Neuronal stem cell (in vitro differentiated cells): ENCODE data around the gene CACNA1C.
"Not testable (repeated sequence)": the region's sequence is repeated elsewhere in the genome, so short reads cannot be mapped to it uniquely, and the experiment has no call there.

Source experiments
- DNase-seq: peaks from one replicate; pipeline ENCODE4 v3.0.0-alpha.2; 2013; ENCODE audit warnings: low spot score
- H2AFZ ChIP-seq: one replicate; pipeline ENCODE4 v1.6.1; 2013; ENCODE audit warnings: mild to moderate bottlenecking, low read length, inconsistent platforms
- H2AK5ac ChIP-seq: 2 replicates; pipeline ENCODE4 v1.6.1; 2013; ENCODE audit warnings: low read depth, mild to moderate bottlenecking, inconsistent platforms, low read length, moderate library complexity, mixed read lengths
- H2BK120ac ChIP-seq: 2 replicates; pipeline ENCODE4 v1.6.1; 2013; ENCODE audit warnings: low read depth, mild to moderate bottlenecking, inconsistent platforms, low read length, moderate library complexity, mixed read lengths
- H2BK12ac ChIP-seq: one replicate; pipeline ENCODE4 v1.6.1; 2013; ENCODE audit warnings: low read length, inconsistent platforms
- H2BK15ac ChIP-seq: 2 replicates; pipeline ENCODE4 v1.6.1; 2013; ENCODE audit warnings: mild to moderate bottlenecking, low read length, inconsistent platforms, mixed read lengths
- H2BK5ac ChIP-seq: one replicate; pipeline ENCODE4 v1.6.1; 2013; ENCODE audit warnings: inconsistent platforms, mild to moderate bottlenecking, low read length, moderate library complexity
- H3K14ac ChIP-seq: one replicate; pipeline ENCODE4 v1.6.1; 2013; ENCODE audit warnings: low read length, inconsistent platforms
- H3K18ac ChIP-seq: 2 replicates; pipeline ENCODE4 v1.6.1; 2013; ENCODE audit warnings: low read length, inconsistent platforms
- H3K23ac ChIP-seq: 2 replicates; pipeline ENCODE4 v1.6.1; 2013; ENCODE audit warnings: low read depth, mild to moderate bottlenecking, mixed read lengths, low read length, inconsistent platforms; ENCODE audit not compliant: poor library complexity
- H3K27ac ChIP-seq: replicated peaks from 3 replicates; pipeline ENCODE4 v1.5.1; 2013; ENCODE audit warnings: low read length, inconsistent platforms
- H3K27me3 ChIP-seq, 3 experiments: 2 replicates each; pipeline ENCODE4 v1.6.1; 2013; ENCODE audit warnings: low read length in 3 of 3, mild to moderate bottlenecking in 2 of 3, inconsistent platforms in 1 of 3, low read depth in 1 of 3, mixed read lengths in 1 of 3, moderate library complexity in 1 of 3; ENCODE audit not compliant: control insufficient read depth in 3 of 3, insufficient read depth in 3 of 3
- H3K36me3 ChIP-seq, 2 donors: replicated peaks in 1 of 2; 2 replicates each; pipeline ENCODE4 v1.6.1; 2013; ENCODE audit warnings: low read length in 2 of 2; ENCODE audit not compliant: control insufficient read depth in 2 of 2, insufficient read depth in 2 of 2
- H3K4ac ChIP-seq: 2 replicates; pipeline ENCODE4 v1.6.1; 2013; ENCODE audit warnings: inconsistent platforms, mild to moderate bottlenecking, low read length, moderate library complexity
- H3K4me1 ChIP-seq, 2 donors: 1 replicate in 1 of 2; 2 replicates in 1 of 2; pipeline ENCODE4 v1.6.1; 2013; ENCODE audit warnings: low read length in 2 of 2, low read depth in 1 of 2; ENCODE audit not compliant: control insufficient read depth in 2 of 2, insufficient read depth in 1 of 2
- H3K4me2 ChIP-seq: one replicate; pipeline ENCODE4 v1.6.1; 2013; ENCODE audit warnings: mild to moderate bottlenecking, low read length, inconsistent platforms; ENCODE audit not compliant: insufficient read depth, poor library complexity, severe bottlenecking
- H3K4me3 ChIP-seq, 2 donors: 2 replicates each; pipeline ENCODE4 v1.5.1; 2013; ENCODE audit warnings: low read length in 2 of 2, mild to moderate bottlenecking in 2 of 2, inconsistent platforms in 1 of 2, moderate library complexity in 1 of 2
- H3K79me1 ChIP-seq: one replicate; pipeline ENCODE4 v1.6.1; 2013; ENCODE audit warnings: low read depth, mild to moderate bottlenecking, inconsistent platforms, low read length, moderate library complexity
- H3K9ac ChIP-seq: one replicate; pipeline ENCODE4 v1.6.1; 2013; ENCODE audit warnings: mild to moderate bottlenecking, low read depth, low read length, inconsistent platforms; ENCODE audit not compliant: poor library complexity
- H3K9me3 ChIP-seq, 2 donors: replicated peaks in 1 of 2; 2 replicates each; pipeline versions ENCODE3 to v1.6.1; 2013; ENCODE audit warnings: low read length in 2 of 2, mild to moderate bottlenecking in 2 of 2, inconsistent platforms in 1 of 2, low read depth in 1 of 2, mixed read lengths in 1 of 2, moderate library complexity in 1 of 2; ENCODE audit not compliant: control insufficient read depth in 2 of 2, insufficient read depth in 1 of 2
- H4K8ac ChIP-seq: one replicate; pipeline ENCODE4 v1.6.1; 2013; ENCODE audit warnings: low read depth, mild to moderate bottlenecking, inconsistent platforms, low read length, moderate library complexity
- H4K91ac ChIP-seq: one replicate; pipeline ENCODE4 v1.6.1; 2013; ENCODE audit warnings: low read length, low read depth, mild to moderate bottlenecking, inconsistent platforms; ENCODE audit not compliant: poor library complexity
- WGBS, 2 donors: extraction: QIAGEN DNeasy Blood & Tissue Kit; methylation state at CpG; one replicate each; pipeline ENCODE4 v1.1.7; 2013; ENCODE audit warnings: missing lambda C conversion rate in 2 of 2, mixed read lengths in 1 of 2; ENCODE audit not compliant: insufficient read length in 2 of 2, insufficient replicate concordance in 1 of 2; ENCODE audit errors: extremely low coverage in 2 of 2; 5-methylcytosine and 5-hydroxymethylcytosine counted together

Gene CACNA1C

DNA sequence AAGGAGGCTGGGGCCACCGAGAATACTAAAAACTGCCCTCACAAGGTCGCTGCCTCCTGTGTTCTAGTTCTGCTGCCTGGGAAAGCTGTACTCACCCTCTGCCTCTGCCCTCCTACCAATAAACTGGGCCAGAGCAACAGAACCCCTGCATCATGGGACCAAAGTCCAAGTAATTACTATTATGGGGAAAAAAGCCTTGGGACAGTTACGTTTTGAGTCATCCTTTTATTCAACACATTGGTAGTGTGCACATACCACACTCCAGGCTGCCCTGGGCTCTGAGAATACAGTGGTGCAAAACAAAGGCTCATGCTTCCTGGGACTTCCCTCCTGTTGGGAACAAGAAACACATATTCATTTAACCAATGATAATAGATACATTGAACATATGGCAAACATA, 49.0 kb downstream of the CACNA1C start:
- Histone ChIP-seq H3K9me3 (no peaks in the 10 kb centered on the region), H3K4me1 (no peaks in the 10 kb centered on the region), H2BK15ac (no peak overlapping the region), H2BK120ac (no peak overlapping the region), H3K79me1 (peaks cover 2% of the 10 kb centered on the region), H4K8ac (no peak overlapping the region), H3K23ac (peak overlapping the region; percentile 89), H3K4me2 (no peak overlapping the region), H3K4ac (no peak overlapping the region), H3K27me3 (no peaks in the 10 kb centered on the region), H3K9ac (no peak overlapping the region), H3K18ac (peak overlapping the region; percentile 59), H3K14ac (no peak overlapping the region), H2BK5ac (no peak overlapping the region), H4K91ac (no peak overlapping the region), H2AK5ac (no peak overlapping the region), H3K4me3 (no peak overlapping the region), H3K36me3 (no peaks in the 10 kb centered on the region), H2AFZ (no peak overlapping the region), H3K27ac (no peak overlapping the region), H2BK12ac (peak overlapping the region; percentile 94)
- no CpG with 5 or more reads among the region's 3 CpGs for WGBS, 2 donors
- DNase-seq: no peak

DNA sequence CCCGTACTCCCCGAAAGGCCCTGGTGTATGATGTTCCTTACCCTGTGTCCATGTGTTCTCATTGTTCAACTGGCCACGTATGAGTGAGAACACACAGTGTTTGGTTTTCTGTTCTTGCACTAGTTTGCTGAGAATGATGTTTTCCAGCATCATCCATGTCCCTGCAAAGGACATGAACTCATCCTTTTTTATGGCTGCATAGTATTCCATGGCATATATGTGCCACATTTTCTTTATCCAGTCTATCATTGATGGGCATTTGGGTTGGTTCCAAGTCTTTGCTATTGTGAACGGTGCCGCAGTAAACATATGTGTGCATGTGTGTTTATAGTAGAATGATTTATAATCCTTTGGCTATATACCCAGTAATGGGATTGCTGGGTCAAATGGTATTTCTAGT, 49.9 kb downstream of the CACNA1C start:
- H2BK5ac ChIP-seq, H3K4me2 ChIP-seq, H3K14ac ChIP-seq, H4K8ac ChIP-seq, DNase-seq, H3K79me1 ChIP-seq, H3K36me3 ChIP-seq, H4K91ac ChIP-seq, H3K27ac ChIP-seq, H3K23ac ChIP-seq, H3K4me1 ChIP-seq, H3K4ac ChIP-seq, H3K27me3 ChIP-seq, H3K9ac ChIP-seq, H2AFZ ChIP-seq, H2BK12ac ChIP-seq, H2AK5ac ChIP-seq, H3K9me3 ChIP-seq, H2BK15ac ChIP-seq, H3K4me3 ChIP-seq, H3K18ac ChIP-seq, H2BK120ac ChIP-seq: not testable (repeated sequence)
- WGBS, 2 donors: no CpG with 5 or more reads among the region's 5 CpGs

DNA sequence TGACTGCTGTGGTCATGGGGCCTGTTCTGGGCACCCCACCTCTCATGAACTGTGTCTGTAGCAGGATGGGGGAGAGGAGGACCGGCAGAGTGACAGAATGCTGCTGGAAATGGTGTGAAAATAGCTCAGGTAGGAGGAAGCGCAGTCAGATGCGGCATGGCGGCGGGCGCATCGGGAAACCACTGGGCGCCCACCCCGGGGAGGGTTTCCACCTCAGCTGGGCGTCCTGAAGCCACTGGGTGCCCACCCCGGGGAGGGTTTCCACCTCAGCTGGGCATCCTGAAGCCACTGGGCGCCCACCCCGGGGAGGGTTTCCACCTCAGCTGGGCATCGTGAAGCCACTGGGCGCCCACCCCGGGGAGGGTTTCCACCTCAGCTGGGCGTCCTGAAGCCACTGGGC, 52.6 kb downstream of the CACNA1C start:
- H3K18ac ChIP-seq, H3K9ac ChIP-seq, H3K9me3 ChIP-seq, H2BK12ac ChIP-seq, DNase-seq, H2AFZ ChIP-seq, H3K4me1 ChIP-seq, H4K91ac ChIP-seq, H3K36me3 ChIP-seq, H3K4me3 ChIP-seq, H3K79me1 ChIP-seq, H3K23ac ChIP-seq, H2AK5ac ChIP-seq, H3K27ac ChIP-seq, H2BK15ac ChIP-seq, H2BK120ac ChIP-seq, H3K4me2 ChIP-seq, H3K14ac ChIP-seq, H3K4ac ChIP-seq, H3K27me3 ChIP-seq, H4K8ac ChIP-seq: not testable (repeated sequence)
- no CpG with 5 or more reads among the region's 17 CpGs for WGBS, 2 donors
- peak overlapping the region; percentile 32 for H2BK5ac ChIP-seq

DNA sequence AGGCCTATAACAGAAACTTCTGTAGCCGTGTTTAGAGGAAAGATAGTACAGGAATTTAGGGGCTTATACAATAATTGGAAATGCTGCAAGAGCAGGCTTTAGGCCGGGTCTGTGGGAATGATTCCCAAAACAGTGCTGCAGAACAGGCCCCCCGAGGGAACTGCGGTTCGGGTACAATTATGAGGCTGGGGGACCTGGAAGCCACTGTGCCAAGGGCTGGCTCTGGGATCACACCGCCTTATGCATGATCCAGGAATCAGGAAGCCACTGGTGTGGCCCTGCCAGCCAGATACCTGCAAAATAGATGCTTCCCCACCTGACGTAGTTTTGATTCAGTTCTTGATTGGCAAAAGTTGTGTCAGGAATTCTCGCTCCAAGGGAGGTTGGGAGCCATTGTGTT, 55.4 kb downstream of the CACNA1C start:
- Histone ChIP-seq H4K91ac (no peak overlapping the region), H2BK120ac (no peak overlapping the region), H2BK15ac (peak overlapping the region; percentile 22), H3K9ac (no peak overlapping the region), H2AK5ac (no peak overlapping the region), H3K36me3 (no peaks in the 10 kb centered on the region), H3K4me3 (no peak overlapping the region), H3K27me3 (peaks cover 0 to 4% (median 0%) of the 10 kb centered on the region in 3 experiments), H3K18ac (peak overlapping the region; percentile 51), H3K4ac (no peak overlapping the region), H3K23ac (no peak overlapping the region), H2AFZ (no peak overlapping the region), H3K4me1 (peaks cover 0 to 5% of the 10 kb centered on the region in 2 donors), H3K27ac (no peak overlapping the region), H3K14ac (no peak overlapping the region), H4K8ac (no peak overlapping the region), H3K9me3 (no peaks in the 10 kb centered on the region), H3K79me1 (peaks cover 2% of the 10 kb centered on the region), H2BK5ac (no peak overlapping the region), H2BK12ac (no peak overlapping the region), H3K4me2 (no peak overlapping the region)
- no CpG with 5 or more reads among the region's 8 CpGs for WGBS, 2 donors
- no peak for DNase-seq
